ENCODE results near the gene FAM83E. TPM values are rescaled to one million over a fixed set of nuclear protein-coding genes. Genes with fewer than 3 reads are reported as not detected.

Gene FAM83E
- total and polyA plus RNA-seq, 10 of the 15 experiments (the other 5 are each of a cell fraction or from before 2014, with no cell fraction given): 0.14 to 2.5 (median 0.33) TPM; not detected in 4

- TF ChIP-seq BCL3 (IDR thresholded peaks at IDR 0.05; ENCODE audit: borderline replicate concordance, insufficient read depth, low read depth, low read length, poor library complexity, severe bottlenecking) (peak; percentile 26), RCOR1 (conservative IDR thresholded peaks at IDR 0.05; ENCODE audit: low read depth, low read length) (0 out of 2 replicates have a peak, but pooled peaks have one; percentile 53), SREBF1 (IDR thresholded peaks at IDR 0.05; ENCODE audit: low read length) (no peak), GATAD2B (conservative IDR thresholded peaks at IDR 0.05; ENCODE audit: low read depth) (peak; percentile 68; the same call in 1 of the 2 replicates), NBN (IDR thresholded peaks at IDR 0.05) (no peak; the same call in 1 of the 2 replicates), IRF4 (IDR thresholded peaks at IDR 0.05; ENCODE audit: low read depth, low read length) (no peak), SUZ12 (IDR thresholded peaks at IDR 0.05; ENCODE audit: unreplicated experiment) (no peak), FOXM1 (IDR thresholded peaks at IDR 0.05; ENCODE audit: low read depth, low read length) (no peak), RELB (IDR thresholded peaks at IDR 0.05; ENCODE audit: low read depth) (peak; percentile 85), IKZF1 (conservative IDR thresholded peaks at IDR 0.05) (peak; percentile 95), ATF7 (IDR thresholded peaks at IDR 0.05; ENCODE audit: low read depth) (0 out of 2 replicates have a peak, but pooled peaks have one; percentile 12), HSF1 (IDR thresholded peaks at IDR 0.05; ENCODE audit: low read depth, low read length) (peak; percentile 71), ZNF687 (IDR thresholded peaks at IDR 0.05) (peak; percentile 85), NFYB (IDR thresholded peaks at IDR 0.05; ENCODE audit: insufficient read depth, low read depth, low read length) (peak; percentile 47; the same call in 1 of the 2 replicates), YY1 (IDR thresholded peaks at IDR 0.05; ENCODE audit: low read depth, low read length) (peak; percentile 66), FOS (IDR thresholded peaks at IDR 0.05; ENCODE audit: borderline replicate concordance, extremely low read depth, insufficient read length) (no peak), MEF2B (IDR thresholded peaks at IDR 0.05; ENCODE audit: partially characterized antibody, poor library complexity, severe bottlenecking) (peak; percentile 85), ZBTB33 (IDR thresholded peaks at IDR 0.05) (no peak)
These were observed 19.8 kb upstream of the FAM83E start (continued) for GRCh38 chr19:48634424-48635262.

All from GM12878 (cell line).